DOHH2 (cell line): ENCODE results near the gene KLK13.

Experiments
- H3F3A ChIP-seq: fragments of 200-600 bp; sonication (generic), shearing (Covaris generic); 2 replicates; pipeline ENCODE4 v1.6.0; 2016; ENCODE audit warnings: antibody characterized with exemption, mild to moderate bottlenecking; ENCODE audit not compliant: control insufficient read depth, insufficient read depth
- H3K27ac ChIP-seq: fragments of 200-600 bp; sonication (generic); 2 replicates; pipeline ENCODE4 v1.5.1; 2014; ENCODE audit warnings: low read depth, mild to moderate bottlenecking, low read length, moderate library complexity
- H3K27me3 ChIP-seq: fragments of 200-600 bp; sonication (generic); 2 replicates; pipeline ENCODE4 v1.6.1; 2014; ENCODE audit warnings: mild to moderate bottlenecking, low read length, mixed read lengths; ENCODE audit not compliant: control insufficient read depth
- H3K36me3 ChIP-seq: fragments of 200-600 bp; sonication (generic); 2 replicates; pipeline ENCODE4 v1.6.1; 2014; ENCODE audit warnings: mild to moderate bottlenecking, low read length, moderate library complexity, mixed read lengths; ENCODE audit not compliant: control insufficient read depth
- H3K4me1 ChIP-seq: fragments of 200-600 bp; sonication (generic); 2 replicates; pipeline ENCODE4 v1.6.1; 2014; ENCODE audit warnings: mild to moderate bottlenecking, low read length, mixed read lengths; ENCODE audit not compliant: control insufficient read depth
- H3K4me2 ChIP-seq: fragments of 200-600 bp; sonication (generic); 2 replicates; pipeline ENCODE4 v1.6.0; 2014; ENCODE audit warnings: mild to moderate bottlenecking, low read length, moderate library complexity
- H3K4me3 ChIP-seq: fragments of 200-600 bp; sonication (generic); 2 replicates; pipeline ENCODE4 v1.5.1; 2014; ENCODE audit warnings: mild to moderate bottlenecking, low read length, mixed read lengths
- H3K79me2 ChIP-seq: fragments of 200-600 bp; sonication (generic); 2 replicates; pipeline ENCODE4 v1.6.1; 2014; ENCODE audit warnings: mild to moderate bottlenecking, low read length, mixed read lengths; ENCODE audit not compliant: control insufficient read depth
- H3K9me2 ChIP-seq: fragments of 200-600 bp; sonication (generic); replicated peaks from 2 replicates; pipeline ENCODE4 v1.6.1; 2014; ENCODE audit warnings: mild to moderate bottlenecking, low read length, mixed read lengths; ENCODE audit not compliant: control insufficient read depth
- H3K9me3 ChIP-seq: fragments of 200-600 bp; sonication (generic); 2 replicates; pipeline ENCODE4 v1.6.1; 2014; ENCODE audit warnings: antibody characterized with exemption, low read length, mixed read lengths; ENCODE audit not compliant: control insufficient read depth, insufficient read depth
- H4K20me1 ChIP-seq: fragments of 200-600 bp; sonication (generic); 2 replicates; pipeline ENCODE4 v1.6.0; 2014; ENCODE audit warnings: low read depth, mild to moderate bottlenecking, antibody characterized with exemption, low read length, moderate library complexity; ENCODE audit not compliant: control insufficient read depth, insufficient read depth
- EZH2phosphoT487 ChIP-seq: fragments of 200-600 bp; sonication (generic); IDR thresholded peaks from 2 replicates; pipeline ENCODE4 v1.6.1; 2017; ENCODE audit warnings: borderline replicate concordance, mild to moderate bottlenecking, antibody characterized with exemption, low read length, moderate library complexity, mixed read lengths
- TF ChIP-seq, protein P1 (sequence below): fragments of 200-600 bp; sonication (generic); IDR thresholded peaks from one replicate; pipeline ENCODE4 v1.5.1; 2014; ENCODE audit warnings: antibody characterized with exemption, mild to moderate bottlenecking, low read depth, low read length; ENCODE audit not compliant: poor library complexity, severe bottlenecking

Gene KLK13

GRCh38 chr19:51044327-51044726 is 20.6 kb downstream of the KLK13 start:
- Histone ChIP-seq H3K9me3 (no peaks in the 10 kb centered on the region), H3K36me3 (no peaks in the 10 kb centered on the region), H3K9me2 (no peaks in the 10 kb centered on the region), H3K4me1 (no peaks in the 10 kb centered on the region), H3K79me2 (no peaks in the 10 kb centered on the region), H3K4me2 (no peak overlapping the region), H3K4me3 (no peak overlapping the region), H3K27me3 (no peaks in the 10 kb centered on the region), H3K27ac (no peak overlapping the region), H3F3A (no peaks in the 10 kb centered on the region), H4K20me1 (no peaks in the 10 kb centered on the region)
- TF ChIP-seq EZH2phosphoT487, result no peak
- TF ChIP-seq, protein P1, sequence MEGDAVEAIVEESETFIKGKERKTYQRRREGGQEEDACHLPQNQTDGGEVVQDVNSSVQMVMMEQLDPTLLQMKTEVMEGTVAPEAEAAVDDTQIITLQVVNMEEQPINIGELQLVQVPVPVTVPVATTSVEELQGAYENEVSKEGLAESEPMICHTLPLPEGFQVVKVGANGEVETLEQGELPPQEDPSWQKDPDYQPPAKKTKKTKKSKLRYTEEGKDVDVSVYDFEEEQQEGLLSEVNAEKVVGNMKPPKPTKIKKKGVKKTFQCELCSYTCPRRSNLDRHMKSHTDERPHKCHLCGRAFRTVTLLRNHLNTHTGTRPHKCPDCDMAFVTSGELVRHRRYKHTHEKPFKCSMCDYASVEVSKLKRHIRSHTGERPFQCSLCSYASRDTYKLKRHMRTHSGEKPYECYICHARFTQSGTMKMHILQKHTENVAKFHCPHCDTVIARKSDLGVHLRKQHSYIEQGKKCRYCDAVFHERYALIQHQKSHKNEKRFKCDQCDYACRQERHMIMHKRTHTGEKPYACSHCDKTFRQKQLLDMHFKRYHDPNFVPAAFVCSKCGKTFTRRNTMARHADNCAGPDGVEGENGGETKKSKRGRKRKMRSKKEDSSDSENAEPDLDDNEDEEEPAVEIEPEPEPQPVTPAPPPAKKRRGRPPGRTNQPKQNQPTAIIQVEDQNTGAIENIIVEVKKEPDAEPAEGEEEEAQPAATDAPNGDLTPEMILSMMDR, result no peak

- no peaks in the 10 kb centered on the region for H3K9me3 ChIP-seq
- no peaks in the 10 kb centered on the region for H3K9me2 ChIP-seq
- no peaks in the 10 kb centered on the region for H3F3A ChIP-seq
- H3K4me1 ChIP-seq, result no peaks in the 10 kb centered on the region
- H3K79me2 ChIP-seq, result no peaks in the 10 kb centered on the region
- no peak overlapping the region for H3K27ac ChIP-seq
- H3K4me2 ChIP-seq, result no peak overlapping the region
- TF ChIP-seq, protein P1, result no peak
- no peak for TF ChIP-seq EZH2phosphoT487
- no peaks in the 10 kb centered on the region for H3K27me3 ChIP-seq
- no peaks in the 10 kb centered on the region for H3K36me3 ChIP-seq
- H4K20me1 ChIP-seq, result no peaks in the 10 kb centered on the region
- no peak overlapping the region for H3K4me3 ChIP-seq
Observed at GRCh38 chr19:51043497-51043896, 21.4 kb downstream of the KLK13 start.

- H3K4me1 ChIP-seq, result no peaks in the 10 kb centered on the region
- no peak overlapping the region for H3K27ac ChIP-seq
- no peaks in the 10 kb centered on the region for H3K9me3 ChIP-seq
- no peak for TF ChIP-seq EZH2phosphoT487
- H3K4me2 ChIP-seq, result no peak overlapping the region
- H3K9me2 ChIP-seq, result no peaks in the 10 kb centered on the region
- H3K27me3 ChIP-seq, result no peaks in the 10 kb centered on the region
- H4K20me1 ChIP-seq, result no peaks in the 10 kb centered on the region
- no peaks in the 10 kb centered on the region for H3K36me3 ChIP-seq
- no peaks in the 10 kb centered on the region for H3F3A ChIP-seq
- H3K4me3 ChIP-seq, result no peak overlapping the region
- no peaks in the 10 kb centered on the region for H3K79me2 ChIP-seq
Observed at GRCh38 chr19:51040151-51040550, 24.7 kb downstream of the KLK13 start.

GRCh38 chr19:51036519-51036918 is 28.4 kb downstream of the KLK13 start:
- Histone ChIP-seq H3K27me3 (no peaks in the 10 kb centered on the region), H3K36me3 (no peaks in the 10 kb centered on the region), H3K9me3 (no peaks in the 10 kb centered on the region), H3K9me2 (no peaks in the 10 kb centered on the region), H3F3A (no peaks in the 10 kb centered on the region), H3K4me2 (no peak overlapping the region), H4K20me1 (no peaks in the 10 kb centered on the region), H3K79me2 (no peaks in the 10 kb centered on the region), H3K4me3 (no peak overlapping the region), H3K4me1 (no peaks in the 10 kb centered on the region), H3K27ac (no peak overlapping the region)
- no peak for TF ChIP-seq EZH2phosphoT487
- TF ChIP-seq, protein P1, result no peak
